Smooth muscle cell (in vitro differentiated cells): ENCODE results near the gene HM13. TPM values are rescaled to one million over a fixed set of nuclear protein-coding genes. Genes with fewer than 3 reads are reported as not detected.

Experiments used
- DNase-seq: peaks from one replicate; lab custom pipeline; 2025; ENCODE audit not compliant: unreplicated experiment; lab: John Stamatoyannopoulos, UW
- H2AFZ ChIP-seq: fragments of 200-600 bp; sonication (generic); 2 replicates; pipeline ENCODE4 v1.6.0; 2016; ENCODE audit warnings: antibody characterized with exemption, low read depth, mild to moderate bottlenecking
- H3F3A ChIP-seq: fragments of 200-600 bp; sonication (generic); 2 replicates; pipeline ENCODE4 v1.6.0; 2017; ENCODE audit warnings: antibody characterized with exemption, low read depth
- H3K27ac ChIP-seq: fragments of 200-600 bp; sonication (generic); 2 replicates; pipeline ENCODE4 v1.5.1; 2016; ENCODE audit warnings: low read depth, mild to moderate bottlenecking
- H3K27me3 ChIP-seq: fragments of 200-600 bp; sonication (generic); 2 replicates; pipeline ENCODE4 v1.6.1; 2016; ENCODE audit warnings: low read depth, mild to moderate bottlenecking
- H3K36me3 ChIP-seq: fragments of 200-600 bp; sonication (generic); 2 replicates; pipeline ENCODE4 v1.5.1; 2016; ENCODE audit warnings: low read depth
- H3K4me1 ChIP-seq: fragments of 200-600 bp; sonication (generic); 2 replicates; pipeline ENCODE4 v1.5.1; 2016; ENCODE audit warnings: low read depth
- H3K4me2 ChIP-seq: fragments of 200-600 bp; sonication (generic); 2 replicates; pipeline ENCODE4 v1.6.0; 2016; ENCODE audit warnings: mild to moderate bottlenecking
- H3K4me3 ChIP-seq: fragments of 200-600 bp; sonication (generic); 2 replicates; pipeline ENCODE4 v1.5.1; 2016; ENCODE audit warnings: mild to moderate bottlenecking
- H3K79me2 ChIP-seq: fragments of 200-600 bp; sonication (generic); 2 replicates; pipeline ENCODE4 v1.6.0; 2016; ENCODE audit warnings: low read depth, mild to moderate bottlenecking
- H3K9ac ChIP-seq: fragments of 200-600 bp; sonication (generic); 2 replicates; pipeline ENCODE4 v1.6.0; 2016; ENCODE audit warnings: low read depth
- H3K9me3 ChIP-seq: fragments of 200-600 bp; sonication (generic); replicated peaks from 2 replicates; pipeline ENCODE4 v1.5.1; 2016; ENCODE audit warnings: low read depth
- H4K20me1 ChIP-seq: fragments of 200-600 bp; sonication (generic); 2 replicates; pipeline ENCODE4 v1.6.0; 2016; ENCODE audit warnings: low read depth
- CTCF ChIP-seq: fragments of 200-600 bp; sonication (generic); IDR thresholded peaks from 2 replicates; pipeline ENCODE4 v1.5.1; 2017; ENCODE audit warnings: borderline replicate concordance, mild to moderate bottlenecking, antibody characterized with exemption; ENCODE audit not compliant: insufficient read depth, poor library complexity, severe bottlenecking
- WGBS: methylation state at CpG from one replicate; pipeline ENCODE4 v1.1.7; 2016; ENCODE audit warnings: low lambda C conversion rate; 5-methylcytosine and 5-hydroxymethylcytosine counted together
- polyA plus RNA-seq: library from polyadenylated mRNA; unstranded; fragments of >200 nt; fragmentation: Nextera tagmentation; extraction: Ambion mirVana; gene quantifications from 2 replicates; pipeline ENCODE4 v1.2.1, GENCODE V29; 2016
- total RNA-seq: library from RNA; depleted of rRNA; stranded (reverse); fragments of >200 nt; gene quantifications from 2 replicates; pipeline ENCODE4 v1.2.3, GENCODE V29; 2014

The HM13 gene
- total and polyA plus RNA-seq, 2 experiments from 2014 or later: 210 to 336 TPM

- H2AFZ ChIP-seq: no peak overlapping the region
- H3K27me3 ChIP-seq: no peaks in the 10 kb centered on the region
- TF ChIP-seq CTCF: no peak
- no peak overlapping the region for H3K9ac ChIP-seq
- H3K27ac ChIP-seq: no peak overlapping the region
- H3K36me3 ChIP-seq: no peaks in the 10 kb centered on the region
- no peaks in the 10 kb centered on the region for H3K9me3 ChIP-seq
- H3K4me1 ChIP-seq: no peaks in the 10 kb centered on the region
- H3K4me3 ChIP-seq: no peak overlapping the region
- no peak overlapping the region for H3K4me2 ChIP-seq
- no peaks in the 10 kb centered on the region for H3K79me2 ChIP-seq
- H3F3A ChIP-seq: no peaks in the 10 kb centered on the region
- DNase-seq: no peak
- 84% methylated on average over 36 of the region's 36 CpGs for WGBS
- no peaks in the 10 kb centered on the region for H4K20me1 ChIP-seq
Observed at GRCh38 chr20:31484001-31484400, 30.2 kb upstream of the HM13 start.

- Histone ChIP-seq H3K27ac (no peak overlapping the region), H3K4me2 (no peak overlapping the region), H3K9me3 (no peaks in the 10 kb centered on the region), H2AFZ (no peak overlapping the region), H3K79me2 (no peaks in the 10 kb centered on the region), H3F3A (no peaks in the 10 kb centered on the region), H3K9ac (no peak overlapping the region), H3K36me3 (no peaks in the 10 kb centered on the region), H3K27me3 (no peaks in the 10 kb centered on the region), H3K4me1 (no peaks in the 10 kb centered on the region), H3K4me3 (no peak overlapping the region), H4K20me1 (no peaks in the 10 kb centered on the region)
- 55% methylated on average over 30 of the region's 31 CpGs for WGBS
- no peak for TF ChIP-seq CTCF
- DNase-seq: no peak
Observed at GRCh38 chr20:31485450-31486339, 28.5 kb upstream of the HM13 start.

- no peak overlapping the region for H3K9ac ChIP-seq
- no peak for TF ChIP-seq CTCF
- no peak overlapping the region for H3K4me3 ChIP-seq
- no peak overlapping the region for H2AFZ ChIP-seq
- H3F3A ChIP-seq: no peaks in the 10 kb centered on the region
- no peak overlapping the region for H3K4me2 ChIP-seq
- no peaks in the 10 kb centered on the region for H3K9me3 ChIP-seq
- DNase-seq: no peak
- H3K4me1 ChIP-seq: no peaks in the 10 kb centered on the region
- WGBS: 62% methylated on average over 2 of the region's 2 CpGs
- H3K79me2 ChIP-seq: no peaks in the 10 kb centered on the region
- no peaks in the 10 kb centered on the region for H3K36me3 ChIP-seq
- H3K27ac ChIP-seq: no peak overlapping the region
- no peaks in the 10 kb centered on the region for H3K27me3 ChIP-seq
- no peaks in the 10 kb centered on the region for H4K20me1 ChIP-seq
Observed at GRCh38 chr20:31488115-31488514, 26.1 kb upstream of the HM13 start.

- H3K4me1 ChIP-seq: no peaks in the 10 kb centered on the region
- whole genome bisulfite sequencing: 59% methylated on average over 3 of the region's 3 CpGs
- H3F3A ChIP-seq: no peaks in the 10 kb centered on the region
- no peaks in the 10 kb centered on the region for H3K36me3 ChIP-seq
- H3K27me3 ChIP-seq: no peaks in the 10 kb centered on the region
- H3K4me2 ChIP-seq: no peak overlapping the region
- no peak for TF ChIP-seq CTCF
- no peaks in the 10 kb centered on the region for H4K20me1 ChIP-seq
- no peak overlapping the region for H3K27ac ChIP-seq
- H3K79me2 ChIP-seq: no peaks in the 10 kb centered on the region
- H3K9me3 ChIP-seq: no peaks in the 10 kb centered on the region
- H2AFZ ChIP-seq: no peak overlapping the region
- no peak overlapping the region for H3K4me3 ChIP-seq
- H3K9ac ChIP-seq: no peak overlapping the region
- no peak for DNase-seq
Observed at GRCh38 chr20:31489152-31489551, 25.1 kb upstream of the HM13 start.
